H1 (cell line): ENCODE results near the gene ZSCAN10. TPM values are rescaled to one million over a fixed set of nuclear protein-coding genes. Genes with fewer than 3 reads are reported as not detected.

ENCODE experiments used
- CTCF ChIA-PET: fragments of 300-600 bp; sonication (Branson Sonifier 250); formaldehyde crosslinking; loops from one replicate; lab custom pipeline; 2021; ENCODE audit not compliant: partially characterized antibody; lab: Charles Lee
- POLR2A ChIA-PET: fragments of 300-600 bp; sonication (Branson Sonifier 250); formaldehyde crosslinking; loops from one replicate; lab custom pipeline; 2021; ENCODE audit warnings: inconsistent platforms; ENCODE audit not compliant: partially characterized antibody; lab: Charles Lee
- DNase-seq, 2 experiments: peaks; one replicate each; pipeline versions ENCODE4 v3.0.0 to v3.0.0-alpha.2; 2010 to 2022; ENCODE audit warnings: low spot score in 2 of 2, low read depth in 1 of 2, mixed read lengths in 1 of 2
- FAIRE-seq: peaks from 2 replicates; lab custom pipeline; 2011; peaks lifted over from hg19 to GRCh38; lab: Jason Lieb, UNC
- H2AFZ ChIP-seq: 2 replicates; pipeline ENCODE4 v1.8.1; 2012; ENCODE audit warnings: low read length, inconsistent platforms
- H2AK5ac ChIP-seq: 2 replicates; pipeline ENCODE4 v1.6.1; 2013; ENCODE audit warnings: low read depth, low read length
- H2BK120ac ChIP-seq: replicated peaks from 2 replicates; pipeline ENCODE3; 2013; ENCODE audit warnings: low read depth, low read length, inconsistent platforms
- H2BK12ac ChIP-seq: 2 replicates; pipeline ENCODE4 v1.6.1; 2013; ENCODE audit warnings: low read depth, low read length
- H2BK15ac ChIP-seq: 2 replicates; pipeline ENCODE4 v1.6.1; 2013; ENCODE audit warnings: low read length
- H2BK20ac ChIP-seq: 2 replicates; pipeline ENCODE4 v1.6.1; 2013; ENCODE audit warnings: low read length
- H2BK5ac ChIP-seq: 2 replicates; pipeline ENCODE4 v1.6.1; 2013; ENCODE audit warnings: low read depth, low read length
- H3K14ac ChIP-seq: 2 replicates; pipeline ENCODE4 v1.6.1; 2013; ENCODE audit warnings: inconsistent platforms; ENCODE audit not compliant: insufficient read length
- H3K18ac ChIP-seq: 2 replicates; pipeline ENCODE4 v1.6.1; 2013; ENCODE audit warnings: low read length; ENCODE audit errors: extremely low read depth
- H3K23ac ChIP-seq: 2 replicates; pipeline ENCODE4 v1.6.1; 2013; ENCODE audit warnings: inconsistent platforms; ENCODE audit not compliant: insufficient read length
- H3K23me2 ChIP-seq: 2 replicates; pipeline ENCODE4 v1.6.1; 2013; ENCODE audit warnings: low read depth, low read length
- H3K27ac ChIP-seq: 2 replicates; pipeline ENCODE4 v1.6.1; 2011; ENCODE audit warnings: low read depth, low read length, inconsistent platforms
- H3K27me3 ChIP-seq, 4 experiments: replicated peaks in 1 of 4; 1 replicate in 1 of 4; 2 replicates in 3 of 4; pipeline versions ENCODE4 v1.6.1 to v1.8.1; 2011 to 2013; ENCODE audit warnings: low read length in 3 of 4, mild to moderate bottlenecking in 3 of 4, inconsistent platforms in 2 of 4, mixed read lengths in 2 of 4, moderate library complexity in 1 of 4; ENCODE audit not compliant: control insufficient read depth in 3 of 4, insufficient read depth in 3 of 4; ENCODE audit errors: extremely low read depth in 1 of 4
- H3K36me3 ChIP-seq, 4 experiments: 2 replicates each; pipeline versions ENCODE4 v1.6.1 to v1.8.1; 2011 to 2013; ENCODE audit warnings: mild to moderate bottlenecking in 4 of 4, low read length in 3 of 4, moderate library complexity in 2 of 4, control low read depth in 1 of 4, inconsistent platforms in 1 of 4; ENCODE audit not compliant: insufficient read depth in 4 of 4, control insufficient read depth in 2 of 4
- H3K4ac ChIP-seq: replicated peaks from 2 replicates; pipeline ENCODE3; 2013; ENCODE audit warnings: low read length, low read depth, mixed read lengths, inconsistent platforms; ENCODE audit not compliant: insufficient read length
- H3K4me1 ChIP-seq, 4 experiments: replicated peaks in 1 of 4; 1 replicate in 1 of 4; 2 replicates in 3 of 4; pipeline versions ENCODE4 v1.6.1 to v1.8.1; 2011 to 2013; ENCODE audit warnings: low read length in 3 of 4, inconsistent platforms in 2 of 4, mixed read lengths in 1 of 4; ENCODE audit not compliant: insufficient read depth in 4 of 4, control insufficient read depth in 3 of 4
- H3K4me2 ChIP-seq, 2 experiments: 2 replicates each; pipeline versions ENCODE4 v1.6.1 to v1.8.1; 2011 to 2013; ENCODE audit warnings: low read depth in 2 of 2, low read length in 2 of 2, control low read depth in 1 of 2, inconsistent platforms in 1 of 2, mild to moderate bottlenecking in 1 of 2; ENCODE audit not compliant: insufficient read depth in 1 of 2
- H3K4me3 ChIP-seq, 4 experiments: fragments of 200-600, 300-600 bp in 1 of 4; sonication (generic), shearing (Covaris generic), sonication (Bioruptor Twin) in 1 of 4; 2 replicates each; pipeline versions ENCODE4 v1.5.1 to v1.8.1; 2011 to 2016; ENCODE audit warnings: low read length in 4 of 4, low read depth in 3 of 4, control low read depth in 2 of 4, inconsistent platforms in 2 of 4, mild to moderate bottlenecking in 2 of 4, mixed read lengths in 1 of 4, moderate library complexity in 1 of 4; ENCODE audit not compliant: insufficient read depth in 2 of 4; ENCODE audit errors: extremely low read depth in 1 of 4
- H3K56ac ChIP-seq: replicated peaks from 2 replicates; pipeline ENCODE3; 2013; ENCODE audit warnings: low read depth, mild to moderate bottlenecking, mixed read lengths, low read length, inconsistent platforms; ENCODE audit not compliant: insufficient read length
- H3K79me1 ChIP-seq: 2 replicates; pipeline ENCODE4 v1.6.1; 2013; ENCODE audit warnings: low read depth, low read length, control low read depth
- H3K79me2 ChIP-seq, 2 experiments: 2 replicates each; pipeline versions ENCODE4 v1.6.1 to v1.8.1; 2012 to 2013; ENCODE audit warnings: low read length in 2 of 2, mild to moderate bottlenecking in 2 of 2, inconsistent platforms in 1 of 2; ENCODE audit not compliant: insufficient read depth in 2 of 2, control insufficient read depth in 1 of 2
- H3K9ac ChIP-seq, 4 experiments: replicated peaks in 1 of 4; 1 replicate in 1 of 4; 2 replicates in 3 of 4; pipeline versions ENCODE4 v1.6.1 to v1.8.1; 2011 to 2013; ENCODE audit warnings: low read depth in 3 of 4, low read length in 3 of 4, control low read depth in 2 of 4, mild to moderate bottlenecking in 2 of 4, moderate library complexity in 2 of 4, inconsistent platforms in 1 of 4; ENCODE audit errors: extremely low read depth in 1 of 4
- H3K9me3 ChIP-seq, 2 experiments: 2 replicates each; pipeline versions ENCODE4 v1.6.1 to v1.8.1; 2012 to 2013; ENCODE audit warnings: mild to moderate bottlenecking in 2 of 2, moderate library complexity in 2 of 2, control low read depth in 1 of 2, inconsistent platforms in 1 of 2, low read depth in 1 of 2, low read length in 1 of 2, mixed read lengths in 1 of 2; ENCODE audit not compliant: insufficient read depth in 2 of 2
- H4K20me1 ChIP-seq, 2 experiments: replicated peaks in 1 of 2; 2 replicates each; pipeline versions ENCODE3 to v1.8.1; 2011 to 2013; ENCODE audit warnings: inconsistent platforms in 2 of 2, low read length in 2 of 2, mild to moderate bottlenecking in 1 of 2; ENCODE audit not compliant: insufficient read depth in 2 of 2, control insufficient read depth in 1 of 2
- H4K5ac ChIP-seq: 2 replicates; pipeline ENCODE4 v1.6.1; 2013; ENCODE audit warnings: low read length, low read depth, mixed read lengths, inconsistent platforms; ENCODE audit not compliant: insufficient read length
- H4K8ac ChIP-seq: 2 replicates; pipeline ENCODE4 v1.8.0; 2013; ENCODE audit warnings: mild to moderate bottlenecking, moderate library complexity, low read length, inconsistent platforms; ENCODE audit not compliant: insufficient read depth; ENCODE audit errors: extremely low read depth
- H4K91ac ChIP-seq: replicated peaks from 2 replicates; pipeline ENCODE3; 2013; ENCODE audit warnings: low read length, mixed read lengths, inconsistent platforms; ENCODE audit not compliant: insufficient read length
- ASH2L ChIP-seq: fragments of 200-600, 300-600 bp; sonication (generic); IDR thresholded peaks from one replicate; pipeline ENCODE4 v1.7.1; 2017; ENCODE audit warnings: low read length
- GTF2F1 ChIP-seq: IDR thresholded peaks from 2 replicates; pipeline ENCODE4 v1.6.1; 2012; ENCODE audit warnings: low read depth, low read length, improper control_type of control experiment, borderline replicate concordance
- JUN ChIP-seq: IDR thresholded peaks from 2 replicates; pipeline ENCODE4 v1.6.1; 2011; ENCODE audit warnings: low read depth, mild to moderate bottlenecking, improper control_type of control experiment, low read length
- KDM5A ChIP-seq: fragments of 200-600 bp; IDR thresholded peaks from 2 replicates; pipeline ENCODE4 v1.7.1; 2012; ENCODE audit warnings: mild to moderate bottlenecking, low read length, inconsistent platforms, mixed read lengths
- MAFK ChIP-seq: IDR thresholded peaks from 2 replicates; pipeline ENCODE4 v1.6.1; 2012; ENCODE audit warnings: low read depth, mild to moderate bottlenecking, improper control_type of control experiment, low read length
- SIN3A ChIP-seq, 2 experiments: IDR thresholded peaks in 1 of 2; conservative IDR thresholded peaks in 1 of 2; 2 replicates each; pipeline ENCODE4 v1.6.1; 2011 to 2012; ENCODE audit warnings: low read length in 2 of 2, improper control_type of control experiment in 1 of 2, low read depth in 1 of 2, mild to moderate bottlenecking in 1 of 2
- TCF12 ChIP-seq: IDR thresholded peaks from 2 replicates; pipeline ENCODE4 v1.6.1; 2011; ENCODE audit warnings: low read depth, mild to moderate bottlenecking, low read length
- WGBS, 2 experiments: shearing (Covaris generic) in 1 of 2; methylation state at CpG; one replicate each; pipeline versions ENCODE4 v1.1.6 to v1.1.7; 2013 to 2015; ENCODE audit warnings: low lambda C conversion rate in 2 of 2, mixed read lengths in 2 of 2, inconsistent platforms in 1 of 2, low coverage in 1 of 2, missing lambda C conversion rate in 1 of 2; ENCODE audit not compliant: insufficient replicate concordance in 2 of 2, insufficient coverage in 1 of 2, insufficient read length in 1 of 2; ENCODE audit errors: extremely low coverage in 1 of 2, missing lambda C conversion rate in 1 of 2; 5-methylcytosine and 5-hydroxymethylcytosine counted together
- polyA plus RNA-seq, 7 experiments: library from polyadenylated mRNA; depleted of rRNA in 3 of 7; stranded (reverse) in 5 of 7; unstranded in 2 of 7; fragments of >200 nt in 5 of 7; fragments of 200-250 nt in 2 of 7; gene quantifications; 1 replicate in 5 of 7; 2 replicates in 1 of 7; 4 replicates in 1 of 7; pipeline versions ENCODE4 v1.2.1 to v1.2.3, GENCODE V29; 2011 to 2013; ENCODE audit warnings: missing spikeins in 2 of 7, mixed read lengths in 2 of 7
- total RNA-seq: library from RNA; stranded (reverse); fragmentation: NEBNext Ultra II Directional; extraction: Animal tissue kit (Norgen Biotek cat#: 25700); gene quantifications from 2 replicates; pipeline ENCODE4 v1.2.1, GENCODE V29; 2021

Gene ZSCAN10
- total and polyA plus RNA-seq, 2 of the 8 experiments (the other 6 are each of a cell fraction or from before 2014, with no cell fraction given), result 209 to 314 TPM

GRCh38 chr16:3088450-3088849 lies 10.6 kb downstream of the ZSCAN10 start:
- no peak overlapping the region for H4K5ac ChIP-seq
- no peak overlapping the region for H2BK120ac ChIP-seq
- H3K14ac ChIP-seq, result no peak overlapping the region
- H2BK15ac ChIP-seq, result no peak overlapping the region
- H3K23ac ChIP-seq, result no peak overlapping the region
- H3K9ac ChIP-seq, result no peak overlapping the region
- H4K8ac ChIP-seq, result no peak overlapping the region
- ChIA-PET POLR2A (interaction anchor here (0.8 to 8.3 kb wide), 16 partner anchors 8 to 61 kb away, joined by 3 to 137 read pairs (median 12); partner anchors contain the start of genes IL32 and ZSCAN10), CTCF (interaction anchor here (1.0 to 36.8 kb wide), 9 partner anchors 8 to 59 kb away, joined by 4 to 619 read pairs (median 14); partner anchors contain the start of genes ZNF205 and ZNF213)
- H2AK5ac ChIP-seq, result no peak overlapping the region
- no peaks in the 10 kb centered on the region for H3K9me3 ChIP-seq
- H2BK12ac ChIP-seq, result no peak overlapping the region
- H3K36me3 ChIP-seq, result peaks cover 28 to 46% (median 39%) of the 10 kb centered on the region in 4 experiments
- peaks cover 0 to 21% of the 10 kb centered on the region in 2 experiments; a peak in 2 of 4 replicates for H3K79me2 ChIP-seq
- H2BK20ac ChIP-seq, result no peak overlapping the region
- H2BK5ac ChIP-seq, result no peak overlapping the region
- DNase-seq, result no peak
- no peak overlapping the region for H3K4ac ChIP-seq
- no peak overlapping the region for H4K91ac ChIP-seq
- H3K4me1 ChIP-seq, result peaks cover 0 to 6% (median 5%) of the 10 kb centered on the region in 4 experiments; a peak in 6 of 7 replicates
- WGBS, 2 experiments, result 95% methylated on average over 7 of the region's 7 CpGs; no CpG with 5 or more reads in 1 of the 2 experiments
- no peak overlapping the region for H3K4me2 ChIP-seq
- H3K27me3 ChIP-seq, result no peaks in the 10 kb centered on the region
- no peaks in the 10 kb centered on the region for H3K23me2 ChIP-seq
- no peak overlapping the region for H3K56ac ChIP-seq
- H4K20me1 ChIP-seq, result peaks cover 13 to 24% of the 10 kb centered on the region in 2 experiments
- H2AFZ ChIP-seq, result no peak overlapping the region
- TF ChIP-seq TCF12 (no peak), KDM5A (no peak), MAFK (no peak), SIN3A (conservative IDR thresholded peaks at IDR 0.05 in 1 of 2, IDR thresholded peaks at IDR 0.05 in 1 of 2; ENCODE audit: low read depth in 1 of 2, low read length in 2 of 2) (no peak), GTF2F1 (no peak), ASH2L (no peak), JUN (no peak)
- no peak for FAIRE-seq
- peaks cover 3% of the 10 kb centered on the region for H3K79me1 ChIP-seq
- H3K27ac ChIP-seq, result no peak overlapping the region
- no peak overlapping the region for H3K4me3 ChIP-seq
- H3K18ac ChIP-seq, result no peak overlapping the region
